Panc1 (cell line): ENCODE data around the gene LYPD6. TPM values are rescaled to one million over a fixed set of nuclear protein-coding genes. Genes with fewer than 3 reads are reported as not detected.

ENCODE experiments used
- ATAC-seq: fragments of 200-7000 bp; cut with Tn5 transposase; 2 replicates; pipeline ENCODE4 v1.9.1; 2020; ENCODE audit warnings: mild to moderate bottlenecking, moderate library complexity
- BruUV-seq: library from RNA; stranded (reverse); fragments of 400-500 nt; replicated peaks from 2 replicates; lab custom pipeline; 2021; lab: Mats Ljungman, UMichigan
- CTCF ChIA-PET: fragments of 300-600 bp; sonication (Branson Sonifier 250); formaldehyde crosslinking; loops from one replicate; lab custom pipeline; 2022; ENCODE audit warnings: antibody characterized with exemption; lab: Charles Lee
- POLR2A ChIA-PET: fragments of 300-600 bp; sonication (Branson Sonifier 250); formaldehyde crosslinking; loops from one replicate; lab custom pipeline; 2022; ENCODE audit warnings: antibody characterized with exemption; lab: Charles Lee
- DNase-seq: peaks from one replicate; pipeline ENCODE4 v3.0.0-alpha.2; 2010; ENCODE audit warnings: low read depth, low spot score
- H3K27ac ChIP-seq: 2 replicates; pipeline ENCODE4 v1.5.1; 2011; ENCODE audit warnings: mild to moderate bottlenecking, low read length, inconsistent platforms
- H3K27me3 ChIP-seq: fragments of 200-500 bp; sonication (Bioruptor generic); 2 replicates; pipeline ENCODE4 v1.6.0; 2014; ENCODE audit warnings: low read length, inconsistent platforms; ENCODE audit not compliant: control insufficient read depth, insufficient read depth
- H3K36me3 ChIP-seq: fragments of 200-500 bp; sonication (Bioruptor generic); 2 replicates; pipeline ENCODE4 v1.5.1; 2014; ENCODE audit warnings: inconsistent platforms, mild to moderate bottlenecking, low read length, moderate library complexity; ENCODE audit not compliant: control insufficient read depth, insufficient read depth
- H3K4me1 ChIP-seq: 2 replicates; pipeline ENCODE4 v1.5.1; 2011; ENCODE audit warnings: inconsistent platforms, mild to moderate bottlenecking, low read length, moderate library complexity; ENCODE audit not compliant: control insufficient read depth, insufficient read depth
- H3K4me3 ChIP-seq, 2 experiments: 2 replicates each; pipeline ENCODE4 v1.5.1; 2011 to 2012; ENCODE audit warnings: low read depth in 2 of 2, low read length in 2 of 2, mild to moderate bottlenecking in 2 of 2, inconsistent platforms in 1 of 2, moderate library complexity in 1 of 2
- H3K9me3 ChIP-seq: fragments of 200-500 bp; sonication (Bioruptor generic); 2 replicates; pipeline ENCODE4 v1.5.1; 2014; ENCODE audit warnings: low read depth, mild to moderate bottlenecking, inconsistent platforms, low read length, moderate library complexity; ENCODE audit not compliant: control insufficient read depth, insufficient read depth
- POLR2AphosphoS5 ChIP-seq: IDR thresholded peaks from 2 replicates; pipeline ENCODE4 v1.6.1; 2012; ENCODE audit warnings: mild to moderate bottlenecking, low read depth, low read length, moderate library complexity
- SIN3A ChIP-seq: IDR thresholded peaks from 2 replicates; pipeline ENCODE4 v1.6.1; 2012; ENCODE audit warnings: low read depth, mild to moderate bottlenecking, low read length, moderate library complexity, borderline replicate concordance; ENCODE audit not compliant: insufficient read depth
- TCF7L2 ChIP-seq: IDR thresholded peaks from 2 replicates; pipeline ENCODE4 v1.6.1; 2011; ENCODE audit warnings: mild to moderate bottlenecking, low read depth, low read length, inconsistent platforms
- in situ Hi-C: cut with HindIII; loops from 2 replicates; pipeline ENCODE4 v1.10.0; 2016; ENCODE audit warnings: low sequenced_read_pairs, low pct_unique_long_range_greater_than_20kb
- intact Hi-C: fragments of 100-400 bp; cut with micrococcal nuclease; formaldehyde crosslinking; loops from one replicate; pipeline ENCODE4 v1.10.0; 2022; ENCODE audit not compliant: unreplicated experiment
- total RNA-seq: library from RNA; stranded (reverse); gene quantifications from one replicate; pipeline ENCODE4 v1.2.1, GENCODE V29; 2021; ENCODE audit not compliant: unreplicated experiment
- TF ChIP-seq, protein P1 (sequence below): fragments of 450-650 bp; IDR thresholded peaks from 2 replicates; pipeline ENCODE4 v1.5.1; 2017; ENCODE audit warnings: mild to moderate bottlenecking
- TF ChIP-seq, protein P2 (sequence below), 2 experiments: IDR thresholded peaks; 2 replicates each; pipeline ENCODE4 v1.6.1; 2011 to 2012; ENCODE audit warnings: low read depth in 2 of 2, control low read depth in 1 of 2, low read length in 1 of 2, mild to moderate bottlenecking in 1 of 2, moderate library complexity in 1 of 2; ENCODE audit not compliant: insufficient read depth in 1 of 2

The LYPD6 gene
- total RNA-seq, 1 experiment from 2014 or later: 0.31 TPM

DNA sequence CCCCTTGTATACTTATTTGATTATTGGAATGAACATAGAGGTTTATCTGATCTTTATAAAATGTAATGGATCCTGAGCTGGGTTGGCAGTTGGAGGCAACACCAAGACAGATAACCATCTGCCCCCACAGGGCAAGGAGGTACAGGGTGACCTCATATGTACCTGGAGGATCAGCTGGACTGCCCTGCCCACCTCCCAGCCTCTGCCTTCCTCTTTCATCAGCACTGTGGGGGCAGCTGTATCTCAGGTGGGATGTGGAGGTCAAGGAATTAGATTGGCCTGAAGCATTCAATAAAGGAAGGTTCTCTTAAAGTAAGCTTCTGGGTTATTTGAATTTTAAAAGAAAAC is 92.6 kb downstream of the LYPD6 start:
- H3K36me3 ChIP-seq: no peaks in the 10 kb centered on the region
- intact Hi-C loops: no loop called here
- ChIA-PET CTCF (no interaction called here), POLR2A (no interaction called here)
- in situ Hi-C loops: no loop called here
- ATAC-seq (no peak), DNase-seq (no peak)
- H3K4me1 ChIP-seq: no peaks in the 10 kb centered on the region
- no peaks in the 10 kb centered on the region for H3K27me3 ChIP-seq
- H3K4me3 ChIP-seq: no peak overlapping the region
- no peaks in the 10 kb centered on the region for H3K9me3 ChIP-seq
- no TSS peak for BruUV-seq
- TF ChIP-seq, protein P1, sequence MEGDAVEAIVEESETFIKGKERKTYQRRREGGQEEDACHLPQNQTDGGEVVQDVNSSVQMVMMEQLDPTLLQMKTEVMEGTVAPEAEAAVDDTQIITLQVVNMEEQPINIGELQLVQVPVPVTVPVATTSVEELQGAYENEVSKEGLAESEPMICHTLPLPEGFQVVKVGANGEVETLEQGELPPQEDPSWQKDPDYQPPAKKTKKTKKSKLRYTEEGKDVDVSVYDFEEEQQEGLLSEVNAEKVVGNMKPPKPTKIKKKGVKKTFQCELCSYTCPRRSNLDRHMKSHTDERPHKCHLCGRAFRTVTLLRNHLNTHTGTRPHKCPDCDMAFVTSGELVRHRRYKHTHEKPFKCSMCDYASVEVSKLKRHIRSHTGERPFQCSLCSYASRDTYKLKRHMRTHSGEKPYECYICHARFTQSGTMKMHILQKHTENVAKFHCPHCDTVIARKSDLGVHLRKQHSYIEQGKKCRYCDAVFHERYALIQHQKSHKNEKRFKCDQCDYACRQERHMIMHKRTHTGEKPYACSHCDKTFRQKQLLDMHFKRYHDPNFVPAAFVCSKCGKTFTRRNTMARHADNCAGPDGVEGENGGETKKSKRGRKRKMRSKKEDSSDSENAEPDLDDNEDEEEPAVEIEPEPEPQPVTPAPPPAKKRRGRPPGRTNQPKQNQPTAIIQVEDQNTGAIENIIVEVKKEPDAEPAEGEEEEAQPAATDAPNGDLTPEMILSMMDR: no peak
- no peak for TF ChIP-seq TCF7L2
- TF ChIP-seq POLR2AphosphoS5: no peak
- TF ChIP-seq, protein P2, sequence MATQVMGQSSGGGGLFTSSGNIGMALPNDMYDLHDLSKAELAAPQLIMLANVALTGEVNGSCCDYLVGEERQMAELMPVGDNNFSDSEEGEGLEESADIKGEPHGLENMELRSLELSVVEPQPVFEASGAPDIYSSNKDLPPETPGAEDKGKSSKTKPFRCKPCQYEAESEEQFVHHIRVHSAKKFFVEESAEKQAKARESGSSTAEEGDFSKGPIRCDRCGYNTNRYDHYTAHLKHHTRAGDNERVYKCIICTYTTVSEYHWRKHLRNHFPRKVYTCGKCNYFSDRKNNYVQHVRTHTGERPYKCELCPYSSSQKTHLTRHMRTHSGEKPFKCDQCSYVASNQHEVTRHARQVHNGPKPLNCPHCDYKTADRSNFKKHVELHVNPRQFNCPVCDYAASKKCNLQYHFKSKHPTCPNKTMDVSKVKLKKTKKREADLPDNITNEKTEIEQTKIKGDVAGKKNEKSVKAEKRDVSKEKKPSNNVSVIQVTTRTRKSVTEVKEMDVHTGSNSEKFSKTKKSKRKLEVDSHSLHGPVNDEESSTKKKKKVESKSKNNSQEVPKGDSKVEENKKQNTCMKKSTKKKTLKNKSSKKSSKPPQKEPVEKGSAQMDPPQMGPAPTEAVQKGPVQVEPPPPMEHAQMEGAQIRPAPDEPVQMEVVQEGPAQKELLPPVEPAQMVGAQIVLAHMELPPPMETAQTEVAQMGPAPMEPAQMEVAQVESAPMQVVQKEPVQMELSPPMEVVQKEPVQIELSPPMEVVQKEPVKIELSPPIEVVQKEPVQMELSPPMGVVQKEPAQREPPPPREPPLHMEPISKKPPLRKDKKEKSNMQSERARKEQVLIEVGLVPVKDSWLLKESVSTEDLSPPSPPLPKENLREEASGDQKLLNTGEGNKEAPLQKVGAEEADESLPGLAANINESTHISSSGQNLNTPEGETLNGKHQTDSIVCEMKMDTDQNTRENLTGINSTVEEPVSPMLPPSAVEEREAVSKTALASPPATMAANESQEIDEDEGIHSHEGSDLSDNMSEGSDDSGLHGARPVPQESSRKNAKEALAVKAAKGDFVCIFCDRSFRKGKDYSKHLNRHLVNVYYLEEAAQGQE (IDR thresholded peaks at IDR 0.05; ENCODE audit: insufficient read depth in 1 of 2, low read depth in 2 of 2, low read length in 1 of 2): no peak
- no peak for TF ChIP-seq SIN3A
- no peak overlapping the region for H3K27ac ChIP-seq

DNA sequence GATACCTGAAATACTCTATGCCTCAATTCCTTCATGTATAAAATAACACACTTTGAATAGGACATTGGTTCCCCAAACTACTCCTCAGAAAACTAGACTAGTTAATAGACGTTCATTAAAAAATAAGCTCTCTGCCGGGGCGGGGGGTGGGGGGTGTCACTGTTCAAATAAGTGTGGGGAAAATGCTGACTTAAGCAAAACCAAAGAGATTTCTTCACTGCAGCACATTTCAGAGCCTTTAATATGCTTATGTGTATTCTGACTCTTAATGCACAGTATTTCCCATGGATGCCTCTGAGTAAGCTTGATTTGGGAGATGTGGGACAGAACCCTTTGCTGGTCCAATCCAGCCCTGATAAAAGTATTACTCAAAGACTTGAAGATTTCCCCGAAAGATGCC is 93.2 kb downstream of the LYPD6 start:
- no TSS peak for BruUV-seq

More for the DNA sequence above, 93.2 kb downstream of the LYPD6 start:
- Histone ChIP-seq H3K9me3 (no peaks in the 10 kb centered on the region), H3K4me3 (no peak overlapping the region), H3K36me3 (no peaks in the 10 kb centered on the region), H3K4me1 (no peaks in the 10 kb centered on the region), H3K27me3 (no peaks in the 10 kb centered on the region), H3K27ac (no peak overlapping the region)
- ChIA-PET POLR2A (no interaction called here), CTCF (no interaction called here)
- ATAC-seq (no peak), DNase-seq (no peak)
- in situ Hi-C loops: no loop called here
- TF ChIP-seq POLR2AphosphoS5: no peak
- no peak for TF ChIP-seq TCF7L2
- TF ChIP-seq SIN3A: no peak
- TF ChIP-seq, protein P2 (IDR thresholded peaks at IDR 0.05; ENCODE audit: insufficient read depth in 1 of 2, low read depth in 2 of 2, low read length in 1 of 2): no peak
- TF ChIP-seq, protein P1: no peak
- intact Hi-C loops: no loop called here
